ENCODE results near the gene SHC2.

Gene SHC2

DNA sequence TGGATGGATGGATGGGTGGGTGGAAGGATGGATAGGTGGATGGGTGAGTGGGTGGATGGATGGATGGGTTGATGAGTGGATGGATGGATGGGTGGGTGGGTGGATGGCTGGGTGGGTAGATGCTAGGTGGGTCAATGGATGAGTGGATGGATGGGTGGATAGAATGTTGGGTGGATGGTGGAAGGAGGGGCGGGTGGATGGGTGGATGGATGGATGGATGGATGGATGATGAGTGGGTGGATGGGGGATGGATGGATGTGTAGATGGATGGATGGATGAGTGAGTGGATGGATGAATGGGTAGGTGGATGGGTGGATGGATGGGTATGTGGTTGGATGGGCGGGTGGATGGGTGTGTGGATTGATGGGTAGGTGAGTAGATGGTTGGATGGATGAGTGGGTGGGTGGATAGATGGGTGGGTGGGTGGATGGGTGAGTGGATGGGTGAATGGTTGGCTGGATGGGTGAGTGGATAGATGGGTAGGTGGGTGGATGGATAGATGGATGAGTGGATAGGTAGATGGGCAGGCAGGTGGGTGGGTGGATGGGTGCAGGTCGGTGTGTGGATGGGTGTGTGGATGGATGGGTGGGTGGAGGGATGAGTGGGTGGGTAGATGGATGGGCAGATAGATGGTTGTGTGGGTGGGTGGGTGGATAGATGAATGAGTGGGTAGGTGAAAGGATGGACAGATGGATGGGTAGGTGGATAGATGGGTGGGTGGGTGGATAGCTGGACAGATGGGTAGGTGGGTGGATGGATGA is 4.4 kb upstream of the SHC2 start:
- TF ChIP-seq, protein P1, sequence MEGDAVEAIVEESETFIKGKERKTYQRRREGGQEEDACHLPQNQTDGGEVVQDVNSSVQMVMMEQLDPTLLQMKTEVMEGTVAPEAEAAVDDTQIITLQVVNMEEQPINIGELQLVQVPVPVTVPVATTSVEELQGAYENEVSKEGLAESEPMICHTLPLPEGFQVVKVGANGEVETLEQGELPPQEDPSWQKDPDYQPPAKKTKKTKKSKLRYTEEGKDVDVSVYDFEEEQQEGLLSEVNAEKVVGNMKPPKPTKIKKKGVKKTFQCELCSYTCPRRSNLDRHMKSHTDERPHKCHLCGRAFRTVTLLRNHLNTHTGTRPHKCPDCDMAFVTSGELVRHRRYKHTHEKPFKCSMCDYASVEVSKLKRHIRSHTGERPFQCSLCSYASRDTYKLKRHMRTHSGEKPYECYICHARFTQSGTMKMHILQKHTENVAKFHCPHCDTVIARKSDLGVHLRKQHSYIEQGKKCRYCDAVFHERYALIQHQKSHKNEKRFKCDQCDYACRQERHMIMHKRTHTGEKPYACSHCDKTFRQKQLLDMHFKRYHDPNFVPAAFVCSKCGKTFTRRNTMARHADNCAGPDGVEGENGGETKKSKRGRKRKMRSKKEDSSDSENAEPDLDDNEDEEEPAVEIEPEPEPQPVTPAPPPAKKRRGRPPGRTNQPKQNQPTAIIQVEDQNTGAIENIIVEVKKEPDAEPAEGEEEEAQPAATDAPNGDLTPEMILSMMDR (IDR thresholded peaks at IDR 0.05; ENCODE audit: low read depth, low read length, missing control alignments), result no peak

DNA sequence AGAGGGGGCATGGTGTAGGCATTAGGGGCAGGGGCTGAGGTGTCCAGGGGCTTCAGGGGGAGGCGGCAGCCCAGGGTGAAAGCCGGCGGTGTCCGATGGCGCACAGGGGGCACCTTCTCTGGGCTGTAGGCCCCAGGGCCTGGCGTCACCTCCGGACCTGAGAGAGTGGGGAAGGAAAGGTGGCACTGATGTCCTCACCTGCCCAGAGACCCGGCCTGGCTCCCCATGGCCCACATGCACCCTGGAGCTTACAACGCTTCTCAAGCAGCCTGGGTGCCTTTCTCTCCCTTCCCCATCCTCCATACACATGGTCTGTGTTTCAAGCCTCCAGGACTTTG is 3.3 kb upstream of the SHC2 start:
- DNase-seq (ENCODE audit: low read depth), result no peak
- H3K4me3 ChIP-seq (ENCODE audit: low read depth, low read length), result no peak overlapping the region
- TF ChIP-seq, protein P1 (IDR thresholded peaks at IDR 0.05; ENCODE audit: low read depth, low read length, missing control alignments), result no peak

More for the DNA sequence above, 4.4 kb upstream of the SHC2 start:
- no peak for DNase-seq (ENCODE audit: low read depth)
- H3K4me3 ChIP-seq (ENCODE audit: low read depth, low read length), result no peak overlapping the region

DNA sequence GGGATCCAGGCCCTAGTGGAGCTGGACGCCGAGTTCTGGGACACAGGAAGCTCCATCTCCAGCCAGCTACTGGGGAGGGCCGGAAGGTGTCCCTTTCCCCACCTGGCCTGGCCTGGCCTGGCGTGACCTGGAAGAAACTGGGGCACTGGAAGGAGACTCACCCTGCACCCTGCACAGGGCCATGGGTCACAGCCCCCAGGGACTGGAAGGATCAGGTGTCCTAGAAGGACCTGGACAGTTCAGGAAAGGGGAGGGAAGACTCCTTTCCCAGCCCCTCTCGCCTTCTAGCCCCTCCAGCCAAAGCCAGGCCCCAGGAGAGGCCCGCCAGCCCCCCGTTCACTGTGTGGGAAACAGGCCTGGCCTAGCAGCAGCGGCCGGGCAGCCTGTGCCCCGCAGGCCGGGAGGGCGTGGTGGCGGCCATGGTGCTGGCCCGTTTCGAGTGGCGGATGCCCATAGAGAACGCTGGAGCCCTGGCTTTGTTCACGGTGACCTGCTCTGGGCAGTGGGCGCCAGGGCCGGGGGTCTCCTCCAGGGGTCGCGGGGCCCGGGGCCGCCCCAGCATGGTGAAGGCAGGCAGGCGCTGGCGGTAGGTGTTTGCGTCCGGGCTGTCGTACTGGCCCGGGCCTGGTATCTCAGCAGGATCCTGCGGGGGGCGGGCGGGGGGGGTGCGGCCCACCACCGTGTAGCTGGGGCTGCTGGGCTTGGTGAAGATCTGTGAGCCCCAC is 2.8 kb upstream of the SHC2 start:
- no peak for DNase-seq (ENCODE audit: low read depth)
- no peak overlapping the region for H3K4me3 ChIP-seq (ENCODE audit: low read depth, low read length)
- TF ChIP-seq, protein P1 (IDR thresholded peaks at IDR 0.05; ENCODE audit: low read depth, low read length, missing control alignments), result no peak

- no peak overlapping the region for H3K4me3 ChIP-seq (ENCODE audit: low read depth, low read length)
- TF ChIP-seq, protein P1 (IDR thresholded peaks at IDR 0.05; ENCODE audit: low read depth, low read length, missing control alignments), result no peak
- DNase-seq (ENCODE audit: low read depth), result no peak
Observed at GRCh38 chr19:461721-462551, 1.1 kb upstream of the SHC2 start.

DNA sequence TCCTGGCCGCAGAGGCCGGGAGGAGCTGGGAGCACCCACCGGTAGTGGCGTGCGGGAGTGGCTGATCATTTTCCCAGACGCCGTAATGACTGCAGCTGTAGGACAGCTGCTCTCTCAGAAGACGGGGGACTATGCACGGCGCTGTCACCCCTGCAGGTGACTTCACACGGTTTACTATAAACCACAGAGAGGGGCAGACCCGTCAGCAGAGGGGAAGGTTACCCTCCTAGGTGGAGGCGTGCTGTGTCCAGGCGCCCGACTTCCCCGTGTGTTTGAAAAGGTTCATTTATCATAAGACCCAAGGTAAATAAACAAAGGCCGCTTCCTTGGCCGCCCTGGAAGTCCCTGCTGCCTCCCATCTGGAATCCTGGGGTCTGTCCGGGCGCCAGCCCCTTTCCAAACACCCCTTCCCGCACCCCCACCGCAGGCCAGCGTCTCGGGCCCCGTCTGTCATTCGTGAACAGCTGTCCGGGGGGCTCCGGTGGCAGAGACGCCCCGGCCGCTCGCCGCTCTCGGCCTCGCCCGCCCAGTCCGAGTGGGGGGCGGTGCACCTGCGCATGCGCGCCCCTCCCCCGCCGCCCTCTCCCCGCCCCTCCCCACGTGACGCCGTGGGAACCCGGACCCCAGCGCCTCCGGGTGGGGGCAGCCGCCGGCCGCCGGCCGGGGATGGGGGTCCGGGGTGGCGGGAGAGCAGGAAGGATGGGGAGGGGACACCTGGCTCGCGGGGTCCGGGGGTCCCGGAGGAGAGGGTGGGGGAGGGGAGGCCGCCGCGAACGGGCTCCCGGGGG is 915 bp downstream of the SHC2 start:
- DNase-seq (ENCODE audit: low read depth), result no peak
- TF ChIP-seq, protein P1 (IDR thresholded peaks at IDR 0.05; ENCODE audit: low read depth, low read length, missing control alignments), result no peak
- no peak overlapping the region for H3K4me3 ChIP-seq (ENCODE audit: low read depth, low read length)
